ENCODE measurements around the gene P3H4.

DNA sequence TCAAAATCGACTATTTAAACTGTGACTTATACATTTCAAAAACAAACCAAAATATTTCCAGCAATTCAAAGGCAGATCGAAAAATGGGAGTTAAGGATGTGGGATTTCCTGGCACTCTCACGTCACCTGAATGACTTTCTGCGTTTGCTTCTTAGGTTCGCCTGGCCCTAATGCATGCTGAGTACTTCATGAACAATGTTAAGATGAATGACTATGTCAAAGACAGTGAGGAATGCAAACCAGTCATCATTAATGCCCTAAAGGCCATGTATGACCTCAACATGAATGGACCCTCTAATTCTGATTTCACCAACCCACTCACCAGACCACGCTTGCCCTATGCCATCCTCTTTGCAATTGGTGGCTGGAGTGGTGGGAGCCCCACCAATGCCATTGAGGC is 33.2 kb upstream of the P3H4 start:
- no peak for TF ChIP-seq POLR2A (IDR thresholded peaks at IDR 0.05)
- TF ChIP-seq, protein P1, sequence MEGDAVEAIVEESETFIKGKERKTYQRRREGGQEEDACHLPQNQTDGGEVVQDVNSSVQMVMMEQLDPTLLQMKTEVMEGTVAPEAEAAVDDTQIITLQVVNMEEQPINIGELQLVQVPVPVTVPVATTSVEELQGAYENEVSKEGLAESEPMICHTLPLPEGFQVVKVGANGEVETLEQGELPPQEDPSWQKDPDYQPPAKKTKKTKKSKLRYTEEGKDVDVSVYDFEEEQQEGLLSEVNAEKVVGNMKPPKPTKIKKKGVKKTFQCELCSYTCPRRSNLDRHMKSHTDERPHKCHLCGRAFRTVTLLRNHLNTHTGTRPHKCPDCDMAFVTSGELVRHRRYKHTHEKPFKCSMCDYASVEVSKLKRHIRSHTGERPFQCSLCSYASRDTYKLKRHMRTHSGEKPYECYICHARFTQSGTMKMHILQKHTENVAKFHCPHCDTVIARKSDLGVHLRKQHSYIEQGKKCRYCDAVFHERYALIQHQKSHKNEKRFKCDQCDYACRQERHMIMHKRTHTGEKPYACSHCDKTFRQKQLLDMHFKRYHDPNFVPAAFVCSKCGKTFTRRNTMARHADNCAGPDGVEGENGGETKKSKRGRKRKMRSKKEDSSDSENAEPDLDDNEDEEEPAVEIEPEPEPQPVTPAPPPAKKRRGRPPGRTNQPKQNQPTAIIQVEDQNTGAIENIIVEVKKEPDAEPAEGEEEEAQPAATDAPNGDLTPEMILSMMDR (IDR thresholded peaks at IDR 0.05) = no peak

All from esophagus squamous epithelium (tissue), 4 donors.